GM12873 (cell line): ENCODE data around the gene LACTBL1.

ENCODE experiments used
- TF ChIP-seq, protein P1 (sequence below): IDR thresholded peaks from 2 replicates; pipeline ENCODE4 v1.5.1; 2012; ENCODE audit warnings: low read depth, mild to moderate bottlenecking, moderate library complexity, low read length, control low read depth; ENCODE audit not compliant: insufficient read depth; ENCODE audit errors: missing control alignments

The LACTBL1 gene

DNA sequence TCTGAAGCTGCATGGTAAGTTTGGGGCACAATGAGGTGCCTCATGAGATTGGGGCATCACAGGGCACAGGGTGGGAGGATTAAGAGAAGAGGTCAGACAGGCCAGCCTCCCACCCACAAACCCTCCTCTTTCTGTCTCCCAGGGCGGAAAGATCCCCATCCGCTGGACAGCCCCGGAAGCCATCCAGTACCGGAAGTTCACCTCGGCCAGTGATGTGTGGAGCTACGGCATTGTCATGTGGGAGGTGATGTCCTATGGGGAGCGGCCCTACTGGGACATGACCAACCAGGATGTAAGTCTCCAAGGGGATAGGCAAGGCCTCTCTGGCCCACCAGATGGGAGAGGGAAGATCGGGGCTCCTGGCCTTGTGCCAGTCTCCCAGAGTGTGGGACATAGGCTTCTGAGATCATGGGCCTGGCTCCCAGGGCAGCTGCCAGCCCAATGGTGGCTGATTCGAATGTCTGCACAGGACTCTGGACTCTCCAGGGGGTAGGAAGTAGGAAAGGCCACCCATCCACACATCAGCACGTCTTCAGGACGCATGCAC lies 63.7 kb downstream of the LACTBL1 start:
- TF ChIP-seq, protein P1, sequence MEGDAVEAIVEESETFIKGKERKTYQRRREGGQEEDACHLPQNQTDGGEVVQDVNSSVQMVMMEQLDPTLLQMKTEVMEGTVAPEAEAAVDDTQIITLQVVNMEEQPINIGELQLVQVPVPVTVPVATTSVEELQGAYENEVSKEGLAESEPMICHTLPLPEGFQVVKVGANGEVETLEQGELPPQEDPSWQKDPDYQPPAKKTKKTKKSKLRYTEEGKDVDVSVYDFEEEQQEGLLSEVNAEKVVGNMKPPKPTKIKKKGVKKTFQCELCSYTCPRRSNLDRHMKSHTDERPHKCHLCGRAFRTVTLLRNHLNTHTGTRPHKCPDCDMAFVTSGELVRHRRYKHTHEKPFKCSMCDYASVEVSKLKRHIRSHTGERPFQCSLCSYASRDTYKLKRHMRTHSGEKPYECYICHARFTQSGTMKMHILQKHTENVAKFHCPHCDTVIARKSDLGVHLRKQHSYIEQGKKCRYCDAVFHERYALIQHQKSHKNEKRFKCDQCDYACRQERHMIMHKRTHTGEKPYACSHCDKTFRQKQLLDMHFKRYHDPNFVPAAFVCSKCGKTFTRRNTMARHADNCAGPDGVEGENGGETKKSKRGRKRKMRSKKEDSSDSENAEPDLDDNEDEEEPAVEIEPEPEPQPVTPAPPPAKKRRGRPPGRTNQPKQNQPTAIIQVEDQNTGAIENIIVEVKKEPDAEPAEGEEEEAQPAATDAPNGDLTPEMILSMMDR, result no peak

DNA sequence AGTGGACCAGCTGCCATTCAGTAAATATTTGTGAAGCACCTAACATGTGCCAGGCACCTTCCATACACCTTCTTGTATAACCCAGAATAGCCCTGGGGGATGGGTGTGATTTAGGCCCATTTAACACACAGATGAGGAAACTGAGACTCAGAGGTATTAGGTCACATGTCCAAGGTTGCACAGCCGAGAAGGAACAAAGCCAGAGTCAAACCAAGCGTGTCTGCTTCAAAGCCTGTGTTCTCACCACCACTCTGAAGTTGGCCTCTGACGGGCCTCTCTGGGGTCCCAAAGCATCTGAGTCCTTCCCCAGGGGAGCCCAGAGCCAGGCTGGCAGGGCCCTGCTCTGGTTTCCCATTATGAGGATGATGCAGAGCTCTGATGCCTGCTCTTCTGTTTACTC lies 65.1 kb downstream of the LACTBL1 start:
- TF ChIP-seq, protein P1, result no peak

DNA sequence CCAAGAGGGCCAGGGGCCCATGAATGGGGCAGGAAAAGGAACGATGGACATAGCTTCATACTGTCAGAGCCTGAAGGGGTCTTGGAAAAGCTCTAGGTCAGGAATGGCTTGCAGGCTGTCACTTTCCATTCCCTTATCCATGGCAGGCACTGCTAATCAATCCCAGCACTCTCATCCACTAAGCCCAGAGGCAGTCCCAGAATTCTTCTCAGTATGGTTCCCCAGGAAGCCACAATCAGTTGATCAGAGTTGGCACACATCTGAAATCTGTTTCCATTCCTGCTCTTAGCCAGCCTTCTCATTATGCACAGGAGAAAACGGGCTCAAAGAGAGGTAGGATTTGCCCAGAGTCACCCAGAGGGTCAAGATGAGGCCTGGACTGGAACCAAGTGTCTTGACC lies 65.7 kb downstream of the LACTBL1 start:
- TF ChIP-seq, protein P1, result no peak

DNA sequence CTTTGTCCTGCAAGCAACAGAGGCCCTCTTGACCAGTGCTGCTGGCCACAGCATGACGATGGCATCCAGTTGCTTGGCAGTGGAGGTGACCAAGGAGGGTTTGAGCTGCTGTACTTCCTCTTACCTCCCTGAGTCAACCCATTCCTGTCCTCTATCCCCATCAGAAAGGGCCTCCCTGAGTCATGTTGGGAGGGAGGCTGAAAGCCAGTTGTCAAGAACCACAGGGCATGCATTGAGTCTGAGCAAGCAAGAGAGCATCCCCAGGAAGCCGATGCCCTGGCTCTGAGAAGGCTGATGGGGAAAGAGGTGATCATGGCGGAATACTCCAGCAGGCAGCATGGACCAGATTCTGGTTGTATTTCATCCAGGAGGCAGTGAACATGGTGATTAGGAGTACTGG lies 69.6 kb downstream of the LACTBL1 start:
- TF ChIP-seq, protein P1, result no peak
